Endothelial cell of umbilical vein (primary cell): ENCODE results near the gene GPR161. TPM values are rescaled to one million over a fixed set of nuclear protein-coding genes. Genes with fewer than 3 reads are reported as not detected.

Experiments used
- BruUV-seq: library from RNA; stranded (reverse); fragments of 400-500 nt; replicated peaks from 2 replicates; lab custom pipeline; 2021; lab: Mats Ljungman, UMichigan
- CTCF ChIA-PET: fragments of 300-600, 350-600 bp; sonication (Branson Sonifier 250); formaldehyde crosslinking; loops from one replicate; lab custom pipeline; 2021; ENCODE audit warnings: antibody characterized with exemption, inconsistent platforms; lab: Charles Lee
- POLR2A ChIA-PET: fragments of 300-600, 350-600 bp; sonication (Branson Sonifier 250); formaldehyde crosslinking; loops from one replicate; lab custom pipeline; 2021; ENCODE audit warnings: antibody characterized with exemption, inconsistent platforms; lab: Charles Lee
- DNase-seq: peaks from one replicate; pipeline ENCODE4 v3.0.0-alpha.2; 2011; ENCODE audit warnings: low read depth, low spot score
- FAIRE-seq: peaks from 2 replicates; lab custom pipeline; 2011; peaks lifted over from hg19 to GRCh38; lab: Jason Lieb, UNC
- H2AFZ ChIP-seq: 2 replicates; pipeline ENCODE4 v1.6.0; 2012; ENCODE audit warnings: low read depth, low read length, control low read depth, inconsistent platforms
- H3K27ac ChIP-seq: 2 replicates; pipeline ENCODE4 v1.5.1; 2011; ENCODE audit warnings: low read depth, mild to moderate bottlenecking, control low read depth, low read length, moderate library complexity; ENCODE audit not compliant: insufficient read depth
- H3K27me3 ChIP-seq, 2 experiments: 2 replicates each; pipeline versions ENCODE4 v1.6.0 to v1.6.1; 2011; ENCODE audit warnings: low read length in 2 of 2, mixed read lengths in 1 of 2; ENCODE audit not compliant: control insufficient read depth in 2 of 2, insufficient read depth in 2 of 2
- H3K36me3 ChIP-seq, 2 experiments: 2 replicates in 1 of 2; 3 replicates in 1 of 2; pipeline ENCODE4 v1.5.1; 2011; ENCODE audit warnings: low read length in 2 of 2, mild to moderate bottlenecking in 1 of 2, moderate library complexity in 1 of 2; ENCODE audit not compliant: control insufficient read depth in 2 of 2, insufficient read depth in 2 of 2; ENCODE audit errors: extremely low read depth in 1 of 2
- H3K4me1 ChIP-seq: 3 replicates; pipeline ENCODE4 v1.5.1; 2011; ENCODE audit warnings: mild to moderate bottlenecking, low read length; ENCODE audit not compliant: control insufficient read depth, insufficient read depth; ENCODE audit errors: extremely low read depth
- H3K4me2 ChIP-seq: 2 replicates; pipeline ENCODE4 v1.6.1; 2011; ENCODE audit warnings: low read length, control low read depth, mixed read lengths; ENCODE audit not compliant: insufficient read depth
- H3K4me3 ChIP-seq, 3 experiments: fragments of 200-600 bp in 1 of 3; sonication (generic), shearing (Covaris generic) in 1 of 3; replicated peaks in 1 of 3; 2 replicates each; pipeline ENCODE4 v1.5.1; 2011 to 2016; ENCODE audit warnings: control low read depth in 3 of 3, low read length in 3 of 3, mild to moderate bottlenecking in 2 of 3, inconsistent platforms in 1 of 3, low read depth in 1 of 3, moderate library complexity in 1 of 3; ENCODE audit not compliant: insufficient read depth in 1 of 3
- H3K79me2 ChIP-seq: 2 replicates; pipeline ENCODE4 v1.6.0; 2012; ENCODE audit warnings: low read length, inconsistent platforms; ENCODE audit not compliant: control insufficient read depth, insufficient read depth
- H3K9ac ChIP-seq: replicated peaks from 2 replicates; pipeline ENCODE3; 2011; ENCODE audit warnings: low read length, control low read depth; ENCODE audit not compliant: insufficient read depth; ENCODE audit errors: extremely low read depth
- H3K9me1 ChIP-seq: replicated peaks from 3 replicates; pipeline ENCODE4 v1.6.0; 2011; ENCODE audit warnings: mild to moderate bottlenecking, low read length; ENCODE audit not compliant: control insufficient read depth, insufficient read depth; ENCODE audit errors: extremely low read depth
- H3K9me3 ChIP-seq: replicated peaks from 2 replicates; pipeline ENCODE4 v1.5.1; 2012; ENCODE audit warnings: low read length, inconsistent platforms; ENCODE audit not compliant: control insufficient read depth, insufficient read depth
- H4K20me1 ChIP-seq: replicated peaks from 2 replicates; pipeline ENCODE3; 2011; ENCODE audit warnings: mild to moderate bottlenecking, low read length; ENCODE audit not compliant: control insufficient read depth, insufficient read depth; ENCODE audit errors: extremely low read depth
- EZH2 ChIP-seq: IDR thresholded peaks from 2 replicates; pipeline ENCODE4 v1.6.1; 2012; ENCODE audit warnings: borderline replicate concordance, low read depth, mild to moderate bottlenecking, moderate library complexity, low read length, inconsistent platforms; ENCODE audit not compliant: severe bottlenecking
- FOS ChIP-seq: IDR thresholded peaks from 2 replicates; pipeline ENCODE4 v1.6.1; 2011; ENCODE audit warnings: mild to moderate bottlenecking, low read length, moderate library complexity, borderline replicate concordance; ENCODE audit not compliant: insufficient read depth
- GATA2 ChIP-seq: IDR thresholded peaks from 2 replicates; pipeline ENCODE4 v1.7.0; 2011; ENCODE audit warnings: low read depth, mild to moderate bottlenecking, moderate library complexity, mixed read lengths, low read length; ENCODE audit not compliant: insufficient read length, insufficient read depth
- JUN ChIP-seq: IDR thresholded peaks from 2 replicates; pipeline ENCODE4 v1.6.1; 2011; ENCODE audit warnings: borderline replicate concordance, low read depth; ENCODE audit not compliant: insufficient read length, insufficient read depth
- MYC ChIP-seq: IDR thresholded peaks from one replicate; pipeline ENCODE4 v1.6.1; 2011; ENCODE audit warnings: mild to moderate bottlenecking, low read depth, low read length
- POLR2A ChIP-seq: IDR thresholded peaks from 2 replicates; pipeline ENCODE4 v1.6.1; 2012; ENCODE audit warnings: low read depth, mild to moderate bottlenecking, control low read depth, low read length
- POLR2AphosphoS5 ChIP-seq: IDR thresholded peaks from 2 replicates; pipeline ENCODE4 v1.6.1; 2012; ENCODE audit warnings: low read depth, mild to moderate bottlenecking, control low read depth, low read length, moderate library complexity; ENCODE audit not compliant: insufficient read depth
- dilution Hi-C: fragments of 300-500 bp; cut with MboI; formaldehyde crosslinking; loops from one replicate; pipeline ENCODE4 v1.15.0; 2019; ENCODE audit warnings: low sequenced_read_pairs; ENCODE audit not compliant: extremely low pct_ligation_motif_present
- intact Hi-C: fragments of 100-400 bp; cut with micrococcal nuclease; formaldehyde crosslinking; loops from one replicate; pipeline ENCODE4 v1.10.0; 2022
- polyA plus RNA-seq, 4 experiments: library from polyadenylated mRNA; depleted of rRNA in 3 of 4; stranded (reverse) in 3 of 4; unstranded in 1 of 4; fragments of >200 nt; gene quantifications; 2 replicates each; pipeline versions ENCODE4 v1.2.1 to v1.2.3, GENCODE V29; 2011 to 2012; ENCODE audit warnings: missing spikeins in 1 of 4
- total RNA-seq: library from RNA; stranded (reverse); gene quantifications from 2 replicates; pipeline ENCODE4 v1.2.3, GENCODE V29; 2021
- TF ChIP-seq, protein P1 (sequence below): IDR thresholded peaks from 2 replicates; pipeline ENCODE4 v1.6.1; 2011; ENCODE audit not compliant: insufficient read depth, insufficient read length
- TF ChIP-seq, protein P2 (sequence below), 2 donors: IDR thresholded peaks; 1 replicate in 1 of 2; 2 replicates in 1 of 2; pipeline ENCODE4 v1.5.1; 2011; ENCODE audit warnings: low read length in 2 of 2, mild to moderate bottlenecking in 2 of 2, moderate library complexity in 2 of 2, control low read depth in 1 of 2, inconsistent platforms in 1 of 2, low read depth in 1 of 2; ENCODE audit not compliant: insufficient read depth in 1 of 2; ENCODE audit errors: extremely low read depth in 1 of 2

Gene GPR161
- total and polyA plus RNA-seq, 2 donors (not counting 3 experiments of a cell fraction or from before 2014, with no cell fraction given), result 34.7 to 36.5 TPM

DNA sequence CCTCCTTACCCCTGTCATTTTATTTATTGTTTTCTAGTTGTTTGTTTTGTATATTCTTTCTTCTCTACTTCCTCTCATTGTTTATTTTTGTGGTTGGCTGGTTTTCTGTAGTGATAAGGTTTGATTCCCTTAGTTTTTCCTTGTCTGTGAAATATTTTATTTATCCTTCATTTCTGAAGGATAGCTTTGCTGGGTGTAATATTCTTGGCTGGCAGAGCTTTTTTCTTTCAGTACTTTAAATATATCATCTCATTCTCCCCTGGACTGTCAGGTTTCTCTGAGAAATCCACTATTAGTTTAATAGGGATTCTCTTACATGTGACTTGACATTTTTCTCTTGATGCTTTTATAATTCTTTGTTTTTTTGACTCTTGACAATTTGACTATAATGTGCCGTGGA is 23.2 kb upstream of the GPR161 start:
- H3K4me1 ChIP-seq, result no peaks in the 10 kb centered on the region
- dilution Hi-C loops (no loop called here), intact Hi-C loops (no loop called here)
- no peaks in the 10 kb centered on the region for H3K9me1 ChIP-seq
- no peak for TF ChIP-seq POLR2AphosphoS5
- no peak for TF ChIP-seq FOS
- TF ChIP-seq, protein P1, sequence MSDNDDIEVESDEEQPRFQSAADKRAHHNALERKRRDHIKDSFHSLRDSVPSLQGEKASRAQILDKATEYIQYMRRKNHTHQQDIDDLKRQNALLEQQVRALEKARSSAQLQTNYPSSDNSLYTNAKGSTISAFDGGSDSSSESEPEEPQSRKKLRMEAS, result no peak
- TF ChIP-seq, protein P2, sequence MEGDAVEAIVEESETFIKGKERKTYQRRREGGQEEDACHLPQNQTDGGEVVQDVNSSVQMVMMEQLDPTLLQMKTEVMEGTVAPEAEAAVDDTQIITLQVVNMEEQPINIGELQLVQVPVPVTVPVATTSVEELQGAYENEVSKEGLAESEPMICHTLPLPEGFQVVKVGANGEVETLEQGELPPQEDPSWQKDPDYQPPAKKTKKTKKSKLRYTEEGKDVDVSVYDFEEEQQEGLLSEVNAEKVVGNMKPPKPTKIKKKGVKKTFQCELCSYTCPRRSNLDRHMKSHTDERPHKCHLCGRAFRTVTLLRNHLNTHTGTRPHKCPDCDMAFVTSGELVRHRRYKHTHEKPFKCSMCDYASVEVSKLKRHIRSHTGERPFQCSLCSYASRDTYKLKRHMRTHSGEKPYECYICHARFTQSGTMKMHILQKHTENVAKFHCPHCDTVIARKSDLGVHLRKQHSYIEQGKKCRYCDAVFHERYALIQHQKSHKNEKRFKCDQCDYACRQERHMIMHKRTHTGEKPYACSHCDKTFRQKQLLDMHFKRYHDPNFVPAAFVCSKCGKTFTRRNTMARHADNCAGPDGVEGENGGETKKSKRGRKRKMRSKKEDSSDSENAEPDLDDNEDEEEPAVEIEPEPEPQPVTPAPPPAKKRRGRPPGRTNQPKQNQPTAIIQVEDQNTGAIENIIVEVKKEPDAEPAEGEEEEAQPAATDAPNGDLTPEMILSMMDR (IDR thresholded peaks at IDR 0.05; ENCODE audit: extremely low read depth in 1 of 2, insufficient read depth in 1 of 2, low read depth in 1 of 2, low read length in 2 of 2), result no peak
- no peak for TF ChIP-seq EZH2
- TF ChIP-seq GATA2, result no peak
- no peak for TF ChIP-seq POLR2A
- no peak for TF ChIP-seq MYC
- no peak for TF ChIP-seq JUN
- no peak overlapping the region for H2AFZ ChIP-seq
- no peaks in the 10 kb centered on the region for H3K36me3 ChIP-seq
- BruUV-seq, result no TSS peak
- no peak overlapping the region for H3K4me2 ChIP-seq
- DNase-seq (no peak), FAIRE-seq (no peak)
- ChIA-PET POLR2A (no interaction called here), CTCF (interaction anchor here (0.8 to 1.5 kb wide), 3 partner anchors 8 to 15 kb away, joined by 3 to 4 read pairs (median 4); no protein-coding TSS in a partner anchor)
- peaks cover 0 to 1% of the 10 kb centered on the region in 2 experiments for H3K27me3 ChIP-seq
- H4K20me1 ChIP-seq, result no peaks in the 10 kb centered on the region
- H3K79me2 ChIP-seq, result no peaks in the 10 kb centered on the region
- no peaks in the 10 kb centered on the region for H3K9me3 ChIP-seq
- H3K27ac ChIP-seq, result no peak overlapping the region
- no peak overlapping the region for H3K4me3 ChIP-seq
- no peak overlapping the region for H3K9ac ChIP-seq
